ENCODE data around the gene PLAC9. TPM values are rescaled to one million over a fixed set of nuclear protein-coding genes. Genes with fewer than 3 reads are reported as not detected.
A peak's percentile ranks its signal among the peaks of the same experiment; 100 is the strongest.

Gene PLAC9
- total RNA-seq, 2 donors from 2014 or later = 25.5 to 36.3 TPM

- peaks cover 0 to 22% of the 10 kb centered on the region in 2 donors for H3K4me1 ChIP-seq
- H3K9me3 ChIP-seq = no peaks in the 10 kb centered on the region
- H3K27ac ChIP-seq = no peak overlapping the region
- DNase-seq (ENCODE audit: low spot score) = no peak
- no peak overlapping the region for H3K4me3 ChIP-seq
- no peaks in the 10 kb centered on the region for H3K27me3 ChIP-seq
- TF ChIP-seq CTCF (IDR thresholded peaks at IDR 0.05) = no peak
- no peaks in the 10 kb centered on the region for H3K36me3 ChIP-seq
Measured at GRCh38 chr10:80100861-80101695, 31.5 kb upstream of the PLAC9 start.

- TF ChIP-seq CTCF (IDR thresholded peaks at IDR 0.05) = no peak
- DNase-seq (ENCODE audit: low spot score) = peak; percentile 62
- Histone ChIP-seq H3K4me1 (peaks cover 0 to 22% of the 10 kb centered on the region in 2 donors), H3K27ac (peak overlapping the region; percentile 2 to 72), H3K36me3 (no peaks in the 10 kb centered on the region), H3K9me3 (peaks cover 0 to 12% of the 10 kb centered on the region in 2 donors), H3K27me3 (no peaks in the 10 kb centered on the region), H3K4me3 (no peak overlapping the region)
Measured at GRCh38 chr10:80104066-80104926, 28.2 kb upstream of the PLAC9 start.

- Histone ChIP-seq H3K4me1 (peaks cover 0 to 43% of the 10 kb centered on the region in 2 donors), H3K27me3 (no peaks in the 10 kb centered on the region)
- TF ChIP-seq CTCF (IDR thresholded peaks at IDR 0.05) = no peak
Measured at GRCh38 chr10:80108576-80109239, 23.8 kb upstream of the PLAC9 start.

GRCh38 chr10:80110986-80111385, 21.5 kb upstream of the PLAC9 start:
- no peak overlapping the region for H3K4me3 ChIP-seq
- H3K27me3 ChIP-seq = no peaks in the 10 kb centered on the region
- no peak for DNase-seq (ENCODE audit: low spot score)
- H3K4me1 ChIP-seq = peaks cover 0 to 25% of the 10 kb centered on the region in 2 donors
- H3K36me3 ChIP-seq = no peaks in the 10 kb centered on the region
- TF ChIP-seq CTCF (IDR thresholded peaks at IDR 0.05) = no peak
- H3K27ac ChIP-seq = peak overlapping the region; percentile 54 to 63
- peaks cover 0 to 16% of the 10 kb centered on the region in 2 donors for H3K9me3 ChIP-seq

More at GRCh38 chr10:80108576-80109239, 23.8 kb upstream of the PLAC9 start:
- Histone ChIP-seq H3K9me3 (peaks cover 0 to 16% of the 10 kb centered on the region in 2 donors), H3K36me3 (no peaks in the 10 kb centered on the region), H3K4me3 (no peak overlapping the region), H3K27ac (no peak overlapping the region)
- DNase-seq (ENCODE audit: low spot score) = no peak

GRCh38 chr10:80118669-80119068, 13.9 kb upstream of the PLAC9 start:
- Histone ChIP-seq H3K9me3 (no peaks in the 10 kb centered on the region), H3K27ac (no peak overlapping the region), H3K4me1 (no peaks in the 10 kb centered on the region), H3K27me3 (no peaks in the 10 kb centered on the region), H3K4me3 (no peak overlapping the region), H3K36me3 (no peaks in the 10 kb centered on the region)
- DNase-seq (ENCODE audit: low spot score) = no peak
- no peak for TF ChIP-seq CTCF (IDR thresholded peaks at IDR 0.05)
